GM13977 (cell line): Measurements from ENCODE around the gene IL5.
A peak's percentile ranks its signal among the peaks of the same experiment; 100 is the strongest.

ENCODE experiments used
- DNase-seq: peaks from one replicate; pipeline ENCODE4 v3.0.0; 2012; ENCODE audit warnings: low spot score
- CTCF ChIP-seq: IDR thresholded peaks from 2 replicates; pipeline ENCODE4 v1.5.1; 2012; ENCODE audit warnings: mild to moderate bottlenecking, control low read depth; ENCODE audit not compliant: insufficient read depth; ENCODE audit errors: extremely low read depth, missing control alignments
- in situ Hi-C: fragments of 300-500 bp; cut with MboI; formaldehyde crosslinking; loops from one replicate; pipeline ENCODE4 v1.12.0; 2022; ENCODE audit warnings: low sequenced_read_pairs, low pct_unique_long_range_greater_than_20kb, mixed read lengths, inconsistent platforms; ENCODE audit not compliant: unreplicated experiment

IL5 gene

GRCh38 chr5:132510076-132510475 is 33.2 kb downstream of the IL5 start:
- DNase-seq, result no peak
- no peak for TF ChIP-seq CTCF
- in situ Hi-C loops, result no loop called here

GRCh38 chr5:132506094-132506692 is 37.1 kb downstream of the IL5 start:
- in situ Hi-C loops, result no loop called here
- TF ChIP-seq CTCF, result peak; percentile 74
- DNase-seq, result peak; percentile 66

- no peak for DNase-seq
- in situ Hi-C loops, result no loop called here
Observed at GRCh38 chr5:132505641-132506040, 37.7 kb downstream of the IL5 start.

GRCh38 chr5:132504746-132505145 is 38.6 kb downstream of the IL5 start:
- in situ Hi-C loops, result no loop called here
- DNase-seq, result no peak
- no peak for TF ChIP-seq CTCF

More at GRCh38 chr5:132505641-132506040, 37.7 kb downstream of the IL5 start:
- TF ChIP-seq CTCF, result no peak

GRCh38 chr5:132503244-132503643 is 40.1 kb downstream of the IL5 start:
- in situ Hi-C loops, result no loop called here
- no peak for DNase-seq
- TF ChIP-seq CTCF, result no peak

- in situ Hi-C loops, result no loop called here
- DNase-seq, result no peak
- no peak for TF ChIP-seq CTCF
Observed at GRCh38 chr5:132501961-132502931, 41.1 kb downstream of the IL5 start.
